HG03565 (cell line): Measurements from ENCODE around the gene RHD.
"Not testable (repeated sequence)": the region's sequence is repeated elsewhere in the genome, so short reads cannot be mapped to it uniquely, and the experiment has no call there.

ENCODE experiments used
- ATAC-seq: cut with Tn5 transposase; IDR thresholded peaks from one replicate; pipeline ENCODE4 v1.9.1; 2021; ENCODE audit warnings: mild to moderate bottlenecking, moderate library complexity; ENCODE audit not compliant: unreplicated experiment

RHD gene

DNA sequence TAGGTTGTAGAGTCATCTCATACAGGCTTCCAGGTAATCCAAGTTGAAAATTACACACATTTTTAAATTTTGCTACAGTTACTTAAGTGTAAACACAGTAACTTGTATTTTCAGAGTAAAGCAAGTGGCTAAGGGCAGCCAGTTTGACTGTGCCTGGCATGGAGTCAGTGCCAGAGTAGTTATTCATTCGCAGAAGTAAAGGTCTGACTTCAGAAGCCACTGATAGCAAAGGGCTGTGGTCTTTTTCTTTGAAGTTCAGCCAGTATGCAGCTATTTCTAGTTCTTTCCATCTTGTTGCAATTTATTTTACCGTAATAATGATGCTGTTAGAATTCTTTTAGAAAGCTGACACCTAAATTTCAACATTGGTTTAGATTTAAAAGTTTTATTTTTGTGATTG, 75.2 kb downstream of the RHD start:
- no peak for ATAC-seq

GRCh38 chr1:25349606-25350005, 77.3 kb downstream of the RHD start:
- no peak for ATAC-seq

- ATAC-seq: no peak
Observed at GRCh38 chr1:25355841-25356395, 83.6 kb downstream of the RHD start.

- ATAC-seq: no peak
Observed at GRCh38 chr1:25356441-25356840, 84.1 kb downstream of the RHD start.

DNA sequence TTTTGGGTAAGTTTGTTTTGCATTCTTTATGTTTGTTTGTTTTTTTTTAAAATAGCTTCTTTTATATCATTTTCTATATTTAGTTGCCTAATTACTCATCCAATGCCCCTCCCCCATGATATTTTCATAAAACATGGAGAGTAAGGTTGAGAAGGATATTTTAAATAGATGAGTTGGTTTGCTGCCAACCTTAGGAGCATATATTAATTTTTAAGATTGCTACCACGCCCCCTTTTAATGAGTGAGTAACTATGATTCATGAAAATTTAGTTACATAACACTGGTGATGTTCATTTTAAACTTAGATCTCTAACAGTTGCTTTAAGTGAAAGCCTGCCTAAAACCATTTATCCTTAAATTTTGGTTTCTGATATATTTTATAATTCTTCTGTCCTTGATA, 84.5 kb downstream of the RHD start:
- no peak for ATAC-seq

DNA sequence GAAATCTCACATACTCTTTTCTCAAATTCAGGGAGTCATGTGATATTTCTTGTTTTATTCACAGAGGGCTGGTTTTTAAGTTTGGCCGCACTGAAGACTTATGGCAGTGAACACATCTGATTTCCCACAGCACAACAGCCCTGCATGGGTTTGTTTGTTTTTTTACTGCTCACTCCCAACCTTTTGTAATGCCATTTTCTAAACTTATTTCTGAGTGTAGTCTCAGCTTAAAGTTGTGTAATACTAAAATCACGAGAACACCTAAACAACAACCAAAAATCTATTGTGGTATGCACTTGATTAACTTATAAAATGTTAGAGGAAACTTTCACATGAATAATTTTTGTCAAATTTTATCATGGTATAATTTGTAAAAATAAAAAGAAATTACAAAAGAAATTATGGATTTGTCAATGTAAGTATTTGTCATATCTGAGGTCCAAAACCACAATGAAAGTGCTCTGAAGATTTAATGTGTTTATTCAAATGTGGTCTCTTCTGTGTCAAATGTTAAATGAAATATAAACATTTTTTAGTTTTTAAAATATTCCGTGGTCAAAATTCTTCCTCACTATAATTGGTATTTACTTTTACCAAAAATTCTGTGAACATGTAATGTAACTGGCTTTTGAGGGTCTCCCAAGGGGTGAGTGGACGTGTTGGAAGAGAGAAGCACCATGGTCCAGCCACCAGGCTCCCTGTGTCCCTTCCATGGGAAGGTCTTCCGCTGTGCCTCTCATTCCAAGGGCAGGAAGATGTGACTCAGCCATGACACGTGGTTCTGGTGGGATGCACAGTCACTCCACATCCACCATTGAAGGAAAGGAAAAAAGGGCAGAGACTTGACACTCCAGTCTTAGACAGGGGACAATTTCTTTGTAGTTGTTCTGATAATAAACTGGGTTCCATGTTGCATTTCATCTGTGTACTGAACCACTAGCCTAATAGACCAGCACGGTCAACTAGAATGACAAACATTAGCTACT, 88.6 kb downstream of the RHD start:
- ATAC-seq: no peak

DNA sequence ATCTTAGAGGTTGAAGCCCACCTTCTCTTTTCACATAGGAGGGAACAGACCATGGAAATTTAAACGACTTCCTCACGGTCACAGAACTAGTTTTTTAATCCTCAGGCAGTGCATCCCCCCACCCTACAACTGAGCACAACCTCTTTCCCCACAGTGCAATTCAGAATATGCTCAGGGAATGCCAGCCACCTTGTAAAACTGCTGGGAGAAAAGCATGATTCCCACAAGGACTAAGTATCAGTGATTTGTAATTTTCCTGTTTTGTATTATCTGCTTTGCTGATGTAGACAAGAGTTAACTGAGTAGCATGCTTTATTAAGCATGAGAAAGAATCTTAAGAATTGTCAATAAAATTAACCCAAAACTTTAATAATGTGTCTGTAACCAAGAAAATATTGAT, 89.6 kb downstream of the RHD start:
- ATAC-seq: no peak

GRCh38 chr1:25362634-25363559, 90.6 kb downstream of the RHD start:
- ATAC-seq: not testable (repeated sequence)

- no peak for ATAC-seq
Observed at GRCh38 chr1:25369241-25369640, 96.9 kb downstream of the RHD start.

DNA sequence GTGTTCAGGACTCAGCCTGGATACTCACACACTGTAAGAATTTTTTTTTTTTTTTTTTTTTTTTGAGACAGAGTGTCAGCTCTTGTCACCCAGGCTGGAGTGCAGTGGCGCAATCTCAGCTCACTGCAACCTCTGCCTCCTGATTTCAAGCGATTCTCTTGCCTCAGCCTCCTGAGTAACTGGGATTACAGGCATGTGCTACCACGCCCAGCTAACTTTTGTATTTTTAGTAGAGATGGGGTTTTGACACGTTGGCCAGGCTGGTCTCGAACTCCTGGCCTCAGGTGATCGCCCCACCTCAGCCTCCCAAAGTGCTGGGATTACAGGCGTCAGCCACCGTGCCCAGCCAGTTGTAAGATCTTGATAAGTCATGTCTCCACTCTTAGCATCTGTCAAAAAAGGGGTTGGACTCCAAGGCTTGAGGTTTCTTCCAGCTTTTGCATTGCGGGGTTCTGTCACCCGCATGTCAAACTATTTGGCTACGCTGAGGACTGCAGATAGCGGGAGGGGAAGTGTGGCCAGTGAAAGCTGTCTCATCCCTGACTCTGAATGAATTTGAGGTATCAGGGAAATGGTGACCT, 97.5 kb downstream of the RHD start:
- ATAC-seq: not testable (repeated sequence)

GRCh38 chr1:25371757-25372156, 99.4 kb downstream of the RHD start:
- ATAC-seq: not testable (repeated sequence)

GRCh38 chr1:25378367-25378766, 106.1 kb downstream of the RHD start:
- ATAC-seq: not testable (repeated sequence)
